OCI-LY1 (cell line): ENCODE results near the gene ZDHHC16.

Experiments used
- CTCF ChIP-seq: fragments of 200-600 bp; sonication (generic), shearing (Covaris generic); IDR thresholded peaks from 2 replicates; pipeline ENCODE4 v1.5.1; 2017; ENCODE audit warnings: mild to moderate bottlenecking, antibody characterized with exemption, low read length, moderate library complexity, mixed read lengths
- EZH2 ChIP-seq: fragments of 200-600 bp; sonication (generic), shearing (Covaris generic); IDR thresholded peaks from 2 replicates; pipeline ENCODE4 v1.8.0; 2017; ENCODE audit warnings: borderline replicate concordance, mixed run types, mild to moderate bottlenecking, antibody characterized with exemption, low read length, moderate library complexity, mixed read lengths

GRCh38 chr10:97442277-97442676 is 3.7 kb upstream of the ZDHHC16 start:
- TF ChIP-seq CTCF, result no peak
- TF ChIP-seq EZH2, result no peak
